OCI-LY7 (cell line): ENCODE measurements around the gene ERCC3. TPM values are rescaled to one million over a fixed set of nuclear protein-coding genes. Genes with fewer than 3 reads are reported as not detected.
A peak's percentile ranks its signal among the peaks of the same experiment; 100 is the strongest.

Experiments used
- Bru-seq: library from RNA; stranded (reverse); fragments of 400-500 nt; gene quantifications from one replicate; lab custom pipeline; 2021; lab: Mats Ljungman, UMichigan
- BruChase-seq, 2 experiments: library from RNA; stranded (reverse); fragments of 400-500 nt; gene quantifications; one replicate each; lab custom pipeline; 2021; lab: Mats Ljungman, UMichigan
- BruUV-seq: library from RNA; stranded (reverse); fragments of 400-500 nt; replicated peaks from 2 replicates; lab custom pipeline; 2021; lab: Mats Ljungman, UMichigan
- CTCF ChIA-PET: fragments of 300-600 bp; sonication (Branson Sonifier 250); formaldehyde crosslinking; loops from one replicate; lab custom pipeline; 2022; ENCODE audit warnings: antibody characterized with exemption; ENCODE audit not compliant: unreplicated experiment; lab: Charles Lee
- POLR2A ChIA-PET: fragments of 300-600 bp; sonication (Branson Sonifier 250); formaldehyde crosslinking; loops from one replicate; lab custom pipeline; 2022; ENCODE audit warnings: antibody characterized with exemption; lab: Charles Lee
- DNase-seq: peaks from one replicate; pipeline ENCODE4 v3.0.0-alpha.2; 2015; ENCODE audit warnings: low spot score
- H2AFZ ChIP-seq: fragments of 200-600 bp; sonication (generic), shearing (Covaris generic); 2 replicates; pipeline ENCODE4 v1.6.1; 2014; ENCODE audit warnings: mild to moderate bottlenecking, antibody characterized with exemption, low read length, moderate library complexity
- H3K27ac ChIP-seq: fragments of 200-600 bp; sonication (generic); 2 replicates; pipeline ENCODE4 v1.5.1; 2014; ENCODE audit warnings: mixed run types, low read depth, mild to moderate bottlenecking, moderate library complexity, low read length, inconsistent platforms; ENCODE audit not compliant: poor library complexity, severe bottlenecking
- H3K36me3 ChIP-seq: fragments of 200-600 bp; sonication (generic); 2 replicates; pipeline ENCODE4 v1.6.1; 2014; ENCODE audit warnings: mild to moderate bottlenecking, antibody characterized with exemption, low read length, moderate library complexity, mixed read lengths; ENCODE audit not compliant: insufficient read depth
- H3K4me1 ChIP-seq: fragments of 200-600 bp; sonication (generic); 2 replicates; pipeline ENCODE4 v1.5.1; 2014; ENCODE audit warnings: mild to moderate bottlenecking, low read length; ENCODE audit not compliant: insufficient read depth, poor library complexity, severe bottlenecking
- H3K4me2 ChIP-seq: fragments of 200-600 bp; sonication (generic); 2 replicates; pipeline ENCODE4 v1.6.1; 2014; ENCODE audit warnings: mild to moderate bottlenecking, low read length
- H3K4me3 ChIP-seq: fragments of 200-600 bp; sonication (generic); 2 replicates; pipeline ENCODE4 v1.5.1; 2014; ENCODE audit warnings: mild to moderate bottlenecking, low read depth, low read length; ENCODE audit not compliant: poor library complexity, severe bottlenecking
- H3K79me2 ChIP-seq: fragments of 200-600 bp; sonication (generic); 2 replicates; pipeline ENCODE4 v1.6.1; 2016; ENCODE audit warnings: low read depth, mild to moderate bottlenecking, low read length, moderate library complexity, mixed read lengths; ENCODE audit not compliant: insufficient read depth
- H3K9me2 ChIP-seq: fragments of 200-600 bp; sonication (generic); 2 replicates; pipeline ENCODE4 v1.6.1; 2016; ENCODE audit warnings: mild to moderate bottlenecking, low read length, mixed read lengths; ENCODE audit not compliant: insufficient read depth
- H3K9me3 ChIP-seq: fragments of 200-600 bp; sonication (generic); 2 replicates; pipeline ENCODE4 v1.6.1; 2014; ENCODE audit warnings: mild to moderate bottlenecking, mixed run types, low read length, mixed read lengths
- H4K20me1 ChIP-seq: fragments of 200-600 bp; sonication (generic); 2 replicates; pipeline ENCODE4 v1.6.1; 2014; ENCODE audit warnings: mild to moderate bottlenecking, antibody characterized with exemption, low read length, moderate library complexity, mixed read lengths; ENCODE audit not compliant: insufficient read depth
- CTCF ChIP-seq: fragments of 200-600 bp; sonication (generic); conservative IDR thresholded peaks from 2 replicates; pipeline ENCODE4 v1.5.1; 2014; ENCODE audit warnings: mild to moderate bottlenecking, antibody characterized with exemption, low read length, moderate library complexity, mixed read lengths
- EZH2phosphoT487 ChIP-seq: fragments of 200-600 bp; sonication (generic); IDR thresholded peaks from 2 replicates; pipeline ENCODE4 v1.6.1; 2018; ENCODE audit warnings: low read depth, borderline replicate concordance, mild to moderate bottlenecking, mixed run types, antibody characterized with exemption, low read length, moderate library complexity, mixed read lengths
- intact Hi-C: fragments of 100-400 bp; cut with micrococcal nuclease; formaldehyde crosslinking; loops from one replicate; pipeline ENCODE4 v1.10.0; 2022; ENCODE audit not compliant: unreplicated experiment
- long read RNA-seq: library from polyadenylated mRNA; stranded (forward); transcript quantifications from one replicate; pipeline ENCODE4 v2.0.0, GENCODE V29; 2022
- total RNA-seq, 2 experiments: library from RNA; depleted of rRNA in 1 of 2; stranded (reverse); fragments of >200 nt in 1 of 2; shearing (Covaris generic) in 1 of 2; gene quantifications; 2 replicates each; pipeline ENCODE4 v1.2.3, GENCODE V29; 2014 to 2022

The ERCC3 gene
- total RNA-seq (2014; rRNA removed; shearing (Covaris generic)) = 35.1 and 41.9 TPM in 2 replicates
- 58.3 and 58.4 TPM in 2 replicates for total RNA-seq (2022)
- Bru-seq, nascent RNA = percentile 79 among the genes with signal in this experiment
- BruChase-seq, experiment 1, labeled RNA remaining after a 6-hour chase = percentile 80 among the genes with signal in this experiment
- BruChase-seq, experiment 2, labeled RNA remaining after a 2-hour chase = percentile 81 among the genes with signal in this experiment
- long read RNA-seq, transcript ERCC3-201 (15 exons, 2,750 nt) = major isoform, 64 of 101 reads
- long read RNA-seq, partial matches to known transcripts = 8 of 101 reads
- long read RNA-seq, other reads (novel, unspliced or antisense) = 27 of 101 reads

- H3K4me1 ChIP-seq = peaks cover 13% of the 10 kb centered on the region
- peak within 1 kb of the TSS; percentile 71 for H2AFZ ChIP-seq
- no TSS peak for BruUV-seq
- H3K36me3 ChIP-seq = peaks cover 38% of the 10 kb centered on the region
- POLR2A ChIA-PET = interaction anchor here (0.5 to 3.1 kb wide), 10 partner anchors 11 to 1293 kb away, joined by 3 to 16 read pairs (median 3); partner anchors contain the start of gene IWS1
- no peaks in the 10 kb centered on the region for H3K9me3 ChIP-seq
- peak within 1 kb of the TSS; percentile 50 for H3K27ac ChIP-seq
- H3K4me2 ChIP-seq = peak within 1 kb of the TSS; percentile 76
- no peaks in the 10 kb centered on the region for H4K20me1 ChIP-seq
- DNase-seq = peak; percentile 93
- no peak for TF ChIP-seq EZH2phosphoT487
- no peak for TF ChIP-seq CTCF
- peak within 1 kb of the TSS; percentile 87 for H3K4me3 ChIP-seq
- CTCF ChIA-PET = interaction anchor here (0.6 kb wide), 1 partner anchor 779 kb away, joined by 3 read pairs; no protein-coding TSS in a partner anchor
- H3K9me2 ChIP-seq = no peaks in the 10 kb centered on the region
- intact Hi-C loops = no loop called here
- H3K79me2 ChIP-seq = peaks cover 21% of the 10 kb centered on the region; the same call in 1 of the 2 replicates
Observed at GRCh38 chr2:127293748-127294562, at the start of gene ERCC3. Gene ERCC3, minus strand, starts transcription at chr2:127294144. Its CDS starts 63 bp downstream, at chr2:127294081.

GRCh38 chr2:127343277-127343676 is 49.3 kb upstream of the ERCC3 start:
- H4K20me1 ChIP-seq = peaks cover 22% of the 10 kb centered on the region; the same call in 1 of the 2 replicates
- no peaks in the 10 kb centered on the region for H3K9me3 ChIP-seq
- peaks cover 59% of the 10 kb centered on the region for H3K79me2 ChIP-seq
- H3K4me1 ChIP-seq = peaks cover 42% of the 10 kb centered on the region
- H3K36me3 ChIP-seq = peaks cover 21% of the 10 kb centered on the region; the same call in 1 of the 2 replicates
- no peak for DNase-seq
- no peak overlapping the region for H3K27ac ChIP-seq
- BruUV-seq = no TSS peak
- no peak overlapping the region for H2AFZ ChIP-seq
- H3K9me2 ChIP-seq = no peaks in the 10 kb centered on the region
- POLR2A ChIA-PET = no interaction called here
- H3K4me2 ChIP-seq = no peak overlapping the region
- no peak overlapping the region for H3K4me3 ChIP-seq
- intact Hi-C loops = no loop called here
- CTCF ChIA-PET = no interaction called here
- TF ChIP-seq CTCF (peak; percentile 69), EZH2phosphoT487 (no peak)
